ENCODE results near the gene YAP1. TPM values are rescaled to one million over a fixed set of nuclear protein-coding genes. Genes with fewer than 3 reads are reported as not detected.

YAP1 gene
- total and polyA plus RNA-seq, 2 experiments from 2014 or later: 20.6 to 111 TPM

DNA sequence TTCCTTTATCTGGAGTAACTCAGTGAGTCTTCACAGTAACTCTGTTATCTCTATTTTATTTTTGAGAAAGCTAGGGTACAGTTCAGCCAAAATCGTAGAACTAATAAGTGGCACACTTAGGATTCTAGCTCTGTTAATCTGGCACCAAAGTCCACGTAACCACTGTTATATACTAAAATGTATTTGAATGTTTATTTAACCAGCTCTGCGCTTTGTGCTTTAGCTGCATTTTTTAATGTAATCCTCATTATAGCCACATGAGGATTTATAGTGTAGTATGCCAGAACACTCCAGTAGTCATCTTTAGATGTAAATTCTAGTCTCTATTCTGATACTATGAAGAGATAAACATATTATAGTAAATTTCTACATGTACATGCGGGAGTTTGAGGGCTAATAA, 36.8 kb downstream of the YAP1 start:
- TF ChIP-seq EZH2phosphoT487 (IDR thresholded peaks at IDR 0.05; ENCODE audit: low read depth, severe bottlenecking, unreplicated experiment): no peak
- TF ChIP-seq, protein P1, sequence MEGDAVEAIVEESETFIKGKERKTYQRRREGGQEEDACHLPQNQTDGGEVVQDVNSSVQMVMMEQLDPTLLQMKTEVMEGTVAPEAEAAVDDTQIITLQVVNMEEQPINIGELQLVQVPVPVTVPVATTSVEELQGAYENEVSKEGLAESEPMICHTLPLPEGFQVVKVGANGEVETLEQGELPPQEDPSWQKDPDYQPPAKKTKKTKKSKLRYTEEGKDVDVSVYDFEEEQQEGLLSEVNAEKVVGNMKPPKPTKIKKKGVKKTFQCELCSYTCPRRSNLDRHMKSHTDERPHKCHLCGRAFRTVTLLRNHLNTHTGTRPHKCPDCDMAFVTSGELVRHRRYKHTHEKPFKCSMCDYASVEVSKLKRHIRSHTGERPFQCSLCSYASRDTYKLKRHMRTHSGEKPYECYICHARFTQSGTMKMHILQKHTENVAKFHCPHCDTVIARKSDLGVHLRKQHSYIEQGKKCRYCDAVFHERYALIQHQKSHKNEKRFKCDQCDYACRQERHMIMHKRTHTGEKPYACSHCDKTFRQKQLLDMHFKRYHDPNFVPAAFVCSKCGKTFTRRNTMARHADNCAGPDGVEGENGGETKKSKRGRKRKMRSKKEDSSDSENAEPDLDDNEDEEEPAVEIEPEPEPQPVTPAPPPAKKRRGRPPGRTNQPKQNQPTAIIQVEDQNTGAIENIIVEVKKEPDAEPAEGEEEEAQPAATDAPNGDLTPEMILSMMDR (IDR thresholded peaks at IDR 0.05; ENCODE audit: poor library complexity): no peak
- TF ChIP-seq EZH2 (IDR thresholded peaks at IDR 0.05; ENCODE audit: borderline replicate concordance): no peak
- Histone ChIP-seq H3K4me2 (peak overlapping the region; percentile 10), H3K9me2 (replicated peaks; ENCODE audit: insufficient read depth) (no peaks in the 10 kb centered on the region), H3K4me3 (no peak overlapping the region), H3K79me2 (peaks cover 100% of the 10 kb centered on the region), H4K20me1 (ENCODE audit: insufficient read depth, poor library complexity, severe bottlenecking) (peaks cover 74% of the 10 kb centered on the region), H3K27ac (peak overlapping the region; percentile 6), H3K36me3 (replicated peaks; ENCODE audit: insufficient read depth, low read depth) (no peaks in the 10 kb centered on the region), H3K27me3 (no peaks in the 10 kb centered on the region), H3K4me1 (ENCODE audit: insufficient read depth) (peaks cover 31% of the 10 kb centered on the region), H2AFZ (no peak overlapping the region), H3K9me3 (ENCODE audit: low read depth) (no peaks in the 10 kb centered on the region)
- DNase-seq (ENCODE audit: low spot score): no peak
- WGBS (ENCODE audit: low lambda C conversion rate, missing lambda C conversion rate): 55% methylated on average over 4 of the region's 4 CpGs

DNA sequence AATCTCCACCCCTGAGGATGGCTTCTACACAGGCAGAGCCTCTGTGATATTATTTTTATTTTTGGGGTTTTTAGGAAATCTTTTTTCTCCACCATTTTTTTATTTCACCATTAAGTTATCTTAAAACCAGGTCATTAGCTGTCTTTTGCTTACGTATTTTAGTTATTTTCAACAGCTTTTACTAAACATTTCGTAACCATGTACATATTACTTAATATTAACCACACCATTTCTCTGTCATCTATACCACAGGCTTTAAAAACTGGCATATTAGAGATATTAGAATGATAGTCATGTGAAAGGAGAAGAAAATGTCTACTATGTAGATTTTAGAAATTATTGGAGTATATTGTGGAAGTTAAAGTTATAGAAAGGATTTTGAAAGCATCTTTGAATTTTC, 37.4 kb downstream of the YAP1 start:
- no peak for DNase-seq (ENCODE audit: low spot score)
- H3K79me2 ChIP-seq: peaks cover 100% of the 10 kb centered on the region
- H3K27ac ChIP-seq: no peak overlapping the region
- H3K4me2 ChIP-seq: peak overlapping the region; percentile 10
- H4K20me1 ChIP-seq (ENCODE audit: insufficient read depth, poor library complexity, severe bottlenecking): peaks cover 71% of the 10 kb centered on the region
- H3K9me2 ChIP-seq (replicated peaks; ENCODE audit: insufficient read depth): no peaks in the 10 kb centered on the region
- H3K4me1 ChIP-seq (ENCODE audit: insufficient read depth): peaks cover 31% of the 10 kb centered on the region
- no peaks in the 10 kb centered on the region for H3K9me3 ChIP-seq (ENCODE audit: low read depth)
- no peak overlapping the region for H2AFZ ChIP-seq
- H3K4me3 ChIP-seq: no peak overlapping the region
- no peaks in the 10 kb centered on the region for H3K27me3 ChIP-seq
- 86% methylated on average over 2 of the region's 2 CpGs for WGBS (ENCODE audit: low lambda C conversion rate, missing lambda C conversion rate)
- no peaks in the 10 kb centered on the region for H3K36me3 ChIP-seq (replicated peaks; ENCODE audit: insufficient read depth, low read depth)
- TF ChIP-seq EZH2phosphoT487 (IDR thresholded peaks at IDR 0.05; ENCODE audit: low read depth, severe bottlenecking, unreplicated experiment) (no peak), EZH2 (IDR thresholded peaks at IDR 0.05; ENCODE audit: borderline replicate concordance) (no peak)
- TF ChIP-seq, protein P1 (IDR thresholded peaks at IDR 0.05; ENCODE audit: poor library complexity): no peak

DNA sequence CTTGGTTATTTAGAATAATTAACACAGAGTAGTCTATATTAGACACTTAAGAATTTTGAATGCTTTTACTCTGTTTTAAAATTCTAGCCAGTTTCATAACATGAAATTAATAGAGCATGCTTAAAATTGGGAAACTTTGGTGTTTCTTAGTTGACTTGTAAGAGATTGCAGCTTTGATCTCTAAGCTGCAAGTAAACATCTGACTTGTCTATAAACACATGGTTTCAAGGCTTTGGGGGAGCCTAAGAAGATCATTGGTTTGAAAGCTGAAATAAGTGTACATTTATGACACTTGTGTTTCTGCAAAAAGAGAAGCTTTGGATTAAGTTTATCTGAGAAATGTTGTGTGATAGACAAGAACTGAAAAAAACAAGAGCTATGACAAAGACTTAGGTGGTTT, 37.8 kb downstream of the YAP1 start:
- TF ChIP-seq EZH2phosphoT487 (IDR thresholded peaks at IDR 0.05; ENCODE audit: low read depth, severe bottlenecking, unreplicated experiment) (no peak), EZH2 (IDR thresholded peaks at IDR 0.05; ENCODE audit: borderline replicate concordance) (no peak)
- TF ChIP-seq, protein P1 (IDR thresholded peaks at IDR 0.05; ENCODE audit: poor library complexity): no peak
- H3K4me3 ChIP-seq: no peak overlapping the region

More for the DNA sequence above, 37.8 kb downstream of the YAP1 start:
- Histone ChIP-seq H4K20me1 (ENCODE audit: insufficient read depth, poor library complexity, severe bottlenecking) (peaks cover 71% of the 10 kb centered on the region), H3K36me3 (replicated peaks; ENCODE audit: insufficient read depth, low read depth) (no peaks in the 10 kb centered on the region), H3K9me2 (replicated peaks; ENCODE audit: insufficient read depth) (no peaks in the 10 kb centered on the region), H3K27me3 (no peaks in the 10 kb centered on the region), H3K79me2 (peaks cover 100% of the 10 kb centered on the region), H3K4me2 (no peak overlapping the region), H3K27ac (no peak overlapping the region), H3K9me3 (ENCODE audit: low read depth) (no peaks in the 10 kb centered on the region), H2AFZ (no peak overlapping the region), H3K4me1 (ENCODE audit: insufficient read depth) (peaks cover 31% of the 10 kb centered on the region)
- no peak for DNase-seq (ENCODE audit: low spot score)
